Panc1 (cell line): ENCODE results near the gene C12orf42. TPM values are rescaled to one million over a fixed set of nuclear protein-coding genes. Genes with fewer than 3 reads are reported as not detected.

Experiments
- ATAC-seq: fragments of 200-7000 bp; cut with Tn5 transposase; 2 replicates; pipeline ENCODE4 v1.9.1; 2020; ENCODE audit warnings: mild to moderate bottlenecking, moderate library complexity
- BruUV-seq: library from RNA; stranded (reverse); fragments of 400-500 nt; replicated peaks from 2 replicates; lab custom pipeline; 2021; lab: Mats Ljungman, UMichigan
- CTCF ChIA-PET: fragments of 300-600 bp; sonication (Branson Sonifier 250); formaldehyde crosslinking; loops from one replicate; lab custom pipeline; 2022; ENCODE audit warnings: antibody characterized with exemption; lab: Charles Lee
- POLR2A ChIA-PET: fragments of 300-600 bp; sonication (Branson Sonifier 250); formaldehyde crosslinking; loops from one replicate; lab custom pipeline; 2022; ENCODE audit warnings: antibody characterized with exemption; lab: Charles Lee
- DNase-seq: peaks from one replicate; pipeline ENCODE4 v3.0.0-alpha.2; 2010; ENCODE audit warnings: low read depth, low spot score
- H3K27ac ChIP-seq: 2 replicates; pipeline ENCODE4 v1.5.1; 2011; ENCODE audit warnings: mild to moderate bottlenecking, low read length, inconsistent platforms
- H3K27me3 ChIP-seq: fragments of 200-500 bp; sonication (Bioruptor generic); 2 replicates; pipeline ENCODE4 v1.6.0; 2014; ENCODE audit warnings: low read length, inconsistent platforms; ENCODE audit not compliant: control insufficient read depth, insufficient read depth
- H3K36me3 ChIP-seq: fragments of 200-500 bp; sonication (Bioruptor generic); 2 replicates; pipeline ENCODE4 v1.5.1; 2014; ENCODE audit warnings: inconsistent platforms, mild to moderate bottlenecking, low read length, moderate library complexity; ENCODE audit not compliant: control insufficient read depth, insufficient read depth
- H3K4me1 ChIP-seq: 2 replicates; pipeline ENCODE4 v1.5.1; 2011; ENCODE audit warnings: inconsistent platforms, mild to moderate bottlenecking, low read length, moderate library complexity; ENCODE audit not compliant: control insufficient read depth, insufficient read depth
- H3K4me3 ChIP-seq, 2 experiments: 2 replicates each; pipeline ENCODE4 v1.5.1; 2011 to 2012; ENCODE audit warnings: low read depth in 2 of 2, low read length in 2 of 2, mild to moderate bottlenecking in 2 of 2, inconsistent platforms in 1 of 2, moderate library complexity in 1 of 2
- H3K9me3 ChIP-seq: fragments of 200-500 bp; sonication (Bioruptor generic); 2 replicates; pipeline ENCODE4 v1.5.1; 2014; ENCODE audit warnings: low read depth, mild to moderate bottlenecking, inconsistent platforms, low read length, moderate library complexity; ENCODE audit not compliant: control insufficient read depth, insufficient read depth
- CTCF ChIP-seq: fragments of 450-650 bp; IDR thresholded peaks from 2 replicates; pipeline ENCODE4 v1.5.1; 2017; ENCODE audit warnings: mild to moderate bottlenecking
- POLR2AphosphoS5 ChIP-seq: IDR thresholded peaks from 2 replicates; pipeline ENCODE4 v1.6.1; 2012; ENCODE audit warnings: mild to moderate bottlenecking, low read depth, low read length, moderate library complexity
- REST ChIP-seq, 2 experiments: IDR thresholded peaks; 2 replicates each; pipeline ENCODE4 v1.6.1; 2011 to 2012; ENCODE audit warnings: low read depth in 2 of 2, control low read depth in 1 of 2, low read length in 1 of 2, mild to moderate bottlenecking in 1 of 2, moderate library complexity in 1 of 2; ENCODE audit not compliant: insufficient read depth in 1 of 2
- SIN3A ChIP-seq: IDR thresholded peaks from 2 replicates; pipeline ENCODE4 v1.6.1; 2012; ENCODE audit warnings: low read depth, mild to moderate bottlenecking, low read length, moderate library complexity, borderline replicate concordance; ENCODE audit not compliant: insufficient read depth
- TCF7L2 ChIP-seq: IDR thresholded peaks from 2 replicates; pipeline ENCODE4 v1.6.1; 2011; ENCODE audit warnings: mild to moderate bottlenecking, low read depth, low read length, inconsistent platforms
- in situ Hi-C: cut with HindIII; loops from 2 replicates; pipeline ENCODE4 v1.10.0; 2016; ENCODE audit warnings: low sequenced_read_pairs, low pct_unique_long_range_greater_than_20kb
- intact Hi-C: fragments of 100-400 bp; cut with micrococcal nuclease; formaldehyde crosslinking; loops from one replicate; pipeline ENCODE4 v1.10.0; 2022; ENCODE audit not compliant: unreplicated experiment
- total RNA-seq: library from RNA; stranded (reverse); gene quantifications from one replicate; pipeline ENCODE4 v1.2.1, GENCODE V29; 2021; ENCODE audit not compliant: unreplicated experiment

The C12orf42 gene
- total RNA-seq, 1 experiment from 2014 or later, result not detected

GRCh38 chr12:103272949-103273348 is 222.8 kb downstream of the C12orf42 start:
- Histone ChIP-seq H3K27ac (no peak overlapping the region), H3K4me3 (no peak overlapping the region), H3K4me1 (no peaks in the 10 kb centered on the region), H3K27me3 (no peaks in the 10 kb centered on the region; the same call in 1 of the 2 replicates), H3K9me3 (no peaks in the 10 kb centered on the region), H3K36me3 (no peaks in the 10 kb centered on the region)
- ChIA-PET CTCF (no interaction called here), POLR2A (no interaction called here)
- BruUV-seq, result no TSS peak
- intact Hi-C loops, result no loop called here
- in situ Hi-C loops, result no loop called here
- TF ChIP-seq POLR2AphosphoS5 (no peak), REST (IDR thresholded peaks at IDR 0.05; ENCODE audit: insufficient read depth in 1 of 2, low read depth in 2 of 2, low read length in 1 of 2) (no peak), SIN3A (no peak), CTCF (no peak)
- no peak for DNase-seq
- no peak for ATAC-seq

GRCh38 chr12:103269946-103270345 is 225.8 kb downstream of the C12orf42 start:
- Histone ChIP-seq H3K4me3 (no peak overlapping the region), H3K9me3 (no peaks in the 10 kb centered on the region), H3K4me1 (no peaks in the 10 kb centered on the region), H3K27me3 (no peaks in the 10 kb centered on the region; the same call in 1 of the 2 replicates), H3K27ac (no peak overlapping the region), H3K36me3 (no peaks in the 10 kb centered on the region)
- CTCF ChIA-PET, result no interaction called here
- DNase-seq, result no peak
- no peak for TF ChIP-seq SIN3A
- TF ChIP-seq TCF7L2, result no peak
- TF ChIP-seq POLR2AphosphoS5, result no peak
- no peak for TF ChIP-seq CTCF
- TF ChIP-seq REST (IDR thresholded peaks at IDR 0.05; ENCODE audit: insufficient read depth in 1 of 2, low read depth in 2 of 2, low read length in 1 of 2), result no peak
- ATAC-seq, result no peak
- POLR2A ChIA-PET, result no interaction called here
- intact Hi-C loops, result no loop called here
- no TSS peak for BruUV-seq
- in situ Hi-C loops, result no loop called here
